Activated T-cell treated with anti-CD3 and anti-CD28 coated beads, Interleukin-2, amount 50 U/mL, for 24 hours (primary cell): Measurements from ENCODE around the gene SLC27A1.
A peak's percentile ranks its signal among the peaks of the same experiment; 100 is the strongest.
"Not testable (repeated sequence)": the region's sequence is repeated elsewhere in the genome, so short reads cannot be mapped to it uniquely, and the experiment has no call there.

Experiments
- DNase-seq: peaks from one replicate; pipeline ENCODE4 v3.0.0-alpha.2; 2020
- H3K27ac Mint-ChIP-seq: 2 replicates; pipeline ENCODE4 v1.8.0; 2020; ENCODE audit warnings: mild to moderate bottlenecking, mixed read lengths
- H3K27me3 Mint-ChIP-seq: 2 replicates; pipeline ENCODE4 v1.8.0; 2020; ENCODE audit warnings: mixed read lengths
- H3K36me3 Mint-ChIP-seq: 2 replicates; pipeline ENCODE4 v1.8.0; 2020; ENCODE audit warnings: low read depth, mixed read lengths
- H3K4me1 Mint-ChIP-seq: 2 replicates; pipeline ENCODE4 v1.8.0; 2020; ENCODE audit warnings: low read depth, mixed read lengths
- H3K4me3 Mint-ChIP-seq: 2 replicates; pipeline ENCODE4 v1.8.0; 2020; ENCODE audit warnings: mild to moderate bottlenecking, moderate library complexity, mixed read lengths
- H3K9me3 Mint-ChIP-seq: 2 replicates; pipeline ENCODE4 v1.8.0; 2020; ENCODE audit warnings: mixed read lengths

The SLC27A1 gene

DNA sequence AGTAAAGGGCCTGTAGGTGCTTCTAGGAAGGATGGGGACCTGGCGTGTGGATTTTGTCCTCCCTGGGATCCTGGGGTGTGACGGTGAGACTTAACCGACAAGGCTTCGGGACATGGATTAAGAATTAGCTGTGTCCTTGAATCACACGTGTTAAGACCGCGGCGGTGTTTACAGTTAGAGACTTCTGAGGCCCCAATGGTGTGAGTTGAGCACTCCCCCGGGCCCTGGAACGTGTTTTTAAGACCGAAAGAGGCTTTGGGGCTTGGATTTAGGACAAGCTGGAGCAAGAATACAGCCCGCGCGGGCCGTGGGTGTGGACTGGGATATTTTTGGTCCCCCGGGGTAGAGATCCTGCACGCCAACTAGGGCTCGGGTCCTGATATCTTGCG, 1.2 kb upstream of the SLC27A1 start:
- Mint-ChIP-seq H3K27me3 (no peaks in the 10 kb centered on the region), H3K4me3 (peak overlapping the region; percentile 80), H3K36me3 (no peaks in the 10 kb centered on the region), H3K9me3 (no peaks in the 10 kb centered on the region), H3K4me1 (peaks cover 32% of the 10 kb centered on the region), H3K27ac (peak overlapping the region; percentile 92)
- peak; percentile 56 for DNase-seq

- Mint-ChIP-seq H3K36me3 (no peaks in the 10 kb centered on the region), H3K4me3 (peak overlapping the region; percentile 80), H3K4me1 (peaks cover 32% of the 10 kb centered on the region), H3K9me3 (no peaks in the 10 kb centered on the region), H3K27ac (peak overlapping the region; percentile 92), H3K27me3 (no peaks in the 10 kb centered on the region)
- peak; percentile 90 for DNase-seq
These were observed 750 bp upstream of the SLC27A1 start for GRCh38 chr19:17469481-17470067.

DNA sequence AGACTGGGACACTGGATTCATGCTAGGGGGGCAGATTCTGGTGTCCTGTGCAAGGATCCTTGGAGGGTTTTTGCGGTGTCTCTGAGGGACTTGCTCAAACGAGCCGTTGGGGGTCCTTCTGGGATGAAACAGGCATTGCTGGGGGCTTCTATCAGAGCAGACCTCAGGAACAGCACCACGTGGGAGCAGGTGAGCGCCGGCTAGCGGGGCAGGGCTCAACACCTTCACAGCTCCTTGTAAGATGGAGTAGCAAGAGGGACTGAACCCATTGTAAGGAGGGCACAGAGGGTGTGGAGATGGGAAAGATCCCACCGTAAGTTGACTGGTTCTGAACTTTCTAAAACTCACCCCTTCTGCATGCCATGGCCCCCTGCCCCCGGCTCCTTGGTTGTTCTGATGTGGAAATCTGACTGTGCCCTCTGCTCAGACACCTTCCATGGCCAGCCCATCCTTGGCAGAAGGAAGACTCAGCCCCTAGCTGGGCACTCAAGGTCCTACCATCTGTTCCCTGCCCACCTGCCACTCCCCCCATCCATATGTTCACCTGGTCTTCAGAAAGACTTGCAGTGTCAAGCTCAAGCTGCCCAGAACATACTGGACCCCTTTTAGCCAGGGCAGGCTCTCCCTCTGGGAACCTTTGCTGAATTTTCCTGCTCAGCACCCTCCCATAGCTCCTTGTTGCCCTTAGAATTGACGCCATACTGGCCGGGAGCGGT, 1.2 kb downstream of the SLC27A1 start:
- H3K36me3 Mint-ChIP-seq, result no peaks in the 10 kb centered on the region
- no peak for DNase-seq
- no peaks in the 10 kb centered on the region for H3K27me3 Mint-ChIP-seq
- H3K4me1 Mint-ChIP-seq, result peaks cover 28% of the 10 kb centered on the region
- H3K27ac Mint-ChIP-seq, result no peak overlapping the region
- peak overlapping the region; percentile 80 for H3K4me3 Mint-ChIP-seq
- H3K9me3 Mint-ChIP-seq, result no peaks in the 10 kb centered on the region

DNA sequence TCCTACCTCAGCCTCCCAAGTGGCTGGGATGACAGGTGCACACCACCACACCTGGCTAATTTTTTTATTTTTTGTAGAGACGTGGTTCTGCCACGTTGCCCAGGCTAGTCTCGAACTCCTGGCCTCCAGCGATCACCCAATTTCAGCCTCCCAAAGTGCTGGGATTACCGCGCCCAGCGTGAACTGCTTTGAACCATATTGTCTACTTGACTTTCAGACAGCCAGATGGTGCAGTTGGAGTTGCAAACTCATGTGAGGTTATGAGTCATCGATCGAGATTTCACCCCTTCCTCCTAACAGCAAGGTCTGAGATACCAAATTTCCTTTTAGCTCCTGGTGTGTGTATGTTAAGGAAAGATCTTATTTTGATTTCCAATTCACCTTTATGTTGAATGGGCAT, 2.7 kb downstream of the SLC27A1 start:
- Mint-ChIP-seq H3K27me3 (no peaks in the 10 kb centered on the region), H3K4me3 (no peak overlapping the region), H3K4me1 (peaks cover 28% of the 10 kb centered on the region), H3K27ac (peak overlapping the region; percentile 36), H3K36me3 (no peaks in the 10 kb centered on the region), H3K9me3 (no peaks in the 10 kb centered on the region)
- no peak for DNase-seq

- H3K27ac Mint-ChIP-seq, H3K27me3 Mint-ChIP-seq, H3K9me3 Mint-ChIP-seq, H3K36me3 Mint-ChIP-seq, H3K4me3 Mint-ChIP-seq, DNase-seq: not testable (repeated sequence)
- H3K4me1 Mint-ChIP-seq, result peaks cover 15% of the 10 kb centered on the region
These were observed 4.8 kb downstream of the SLC27A1 start for GRCh38 chr19:17475011-17475540.

GRCh38 chr19:17475541-17476115, 5.3 kb downstream of the SLC27A1 start:
- H3K4me1 Mint-ChIP-seq, result peaks cover 15% of the 10 kb centered on the region
- H3K27ac Mint-ChIP-seq, result no peak overlapping the region
- H3K4me3 Mint-ChIP-seq, result no peak overlapping the region
- DNase-seq, result no peak
- H3K9me3 Mint-ChIP-seq, result no peaks in the 10 kb centered on the region
- no peaks in the 10 kb centered on the region for H3K27me3 Mint-ChIP-seq
- H3K36me3 Mint-ChIP-seq, result no peaks in the 10 kb centered on the region

DNA sequence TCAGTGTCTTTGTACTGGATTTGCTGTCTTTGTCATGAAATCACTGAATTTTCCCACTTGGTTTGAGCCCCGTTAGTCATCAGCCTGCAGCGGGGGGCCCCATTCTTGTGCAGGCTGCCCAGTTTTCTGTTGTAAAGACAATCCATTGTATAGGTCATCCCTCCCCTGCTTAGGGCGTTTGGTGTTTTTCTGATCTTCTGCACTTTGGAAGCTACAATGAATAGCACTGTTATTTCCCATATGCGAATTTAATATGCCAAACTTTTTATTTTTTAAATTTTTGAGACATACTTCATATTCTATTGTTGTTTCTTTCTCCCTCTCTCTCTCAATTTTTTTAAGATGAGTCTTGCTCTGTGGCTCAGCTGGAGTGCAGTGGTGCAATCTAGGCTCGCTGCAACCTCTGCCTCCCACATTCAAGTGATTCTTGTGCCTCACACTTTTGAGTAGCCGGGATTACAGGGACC, 9.0 kb downstream of the SLC27A1 start:
- no peak overlapping the region for H3K27ac Mint-ChIP-seq
- no peaks in the 10 kb centered on the region for H3K36me3 Mint-ChIP-seq
- no peaks in the 10 kb centered on the region for H3K4me1 Mint-ChIP-seq
- no peak overlapping the region for H3K4me3 Mint-ChIP-seq
- no peak for DNase-seq
- H3K9me3 Mint-ChIP-seq, result no peaks in the 10 kb centered on the region
- H3K27me3 Mint-ChIP-seq, result no peaks in the 10 kb centered on the region

- no peak overlapping the region for H3K4me3 Mint-ChIP-seq
- no peaks in the 10 kb centered on the region for H3K4me1 Mint-ChIP-seq
- no peaks in the 10 kb centered on the region for H3K27me3 Mint-ChIP-seq
- no peak overlapping the region for H3K27ac Mint-ChIP-seq
- no peaks in the 10 kb centered on the region for H3K9me3 Mint-ChIP-seq
- no peaks in the 10 kb centered on the region for H3K36me3 Mint-ChIP-seq
- no peak for DNase-seq
These were observed 11.7 kb downstream of the SLC27A1 start for GRCh38 chr19:17481986-17482385.

- no peaks in the 10 kb centered on the region for H3K27me3 Mint-ChIP-seq
- peaks cover 8% of the 10 kb centered on the region for H3K4me1 Mint-ChIP-seq
- H3K9me3 Mint-ChIP-seq, result no peaks in the 10 kb centered on the region
- no peak overlapping the region for H3K4me3 Mint-ChIP-seq
- no peak overlapping the region for H3K27ac Mint-ChIP-seq
- no peak for DNase-seq
- no peaks in the 10 kb centered on the region for H3K36me3 Mint-ChIP-seq
These were observed 12.7 kb downstream of the SLC27A1 start for GRCh38 chr19:17482877-17483604.

GRCh38 chr19:17483605-17484002, 13.3 kb downstream of the SLC27A1 start:
- H3K27me3 Mint-ChIP-seq, result no peaks in the 10 kb centered on the region
- no peak overlapping the region for H3K4me3 Mint-ChIP-seq
- DNase-seq, result no peak
- no peak overlapping the region for H3K27ac Mint-ChIP-seq
- H3K36me3 Mint-ChIP-seq, result no peaks in the 10 kb centered on the region
- H3K4me1 Mint-ChIP-seq, result peaks cover 14% of the 10 kb centered on the region
- no peaks in the 10 kb centered on the region for H3K9me3 Mint-ChIP-seq

GRCh38 chr19:17484520-17485185, 14.3 kb downstream of the SLC27A1 start:
- Mint-ChIP-seq H3K36me3 (no peaks in the 10 kb centered on the region), H3K27me3 (no peaks in the 10 kb centered on the region), H3K4me3 (no peak overlapping the region), H3K4me1 (peaks cover 23% of the 10 kb centered on the region), H3K9me3 (no peaks in the 10 kb centered on the region), H3K27ac (no peak overlapping the region)
- no peak for DNase-seq

GRCh38 chr19:17486545-17487240, 16.4 kb downstream of the SLC27A1 start:
- no peak overlapping the region for H3K4me3 Mint-ChIP-seq
- no peak for DNase-seq
- H3K27me3 Mint-ChIP-seq, result no peaks in the 10 kb centered on the region
- H3K36me3 Mint-ChIP-seq, result no peaks in the 10 kb centered on the region
- no peaks in the 10 kb centered on the region for H3K9me3 Mint-ChIP-seq
- peaks cover 35% of the 10 kb centered on the region for H3K4me1 Mint-ChIP-seq
- H3K27ac Mint-ChIP-seq, result no peak overlapping the region

- DNase-seq, result no peak
- Mint-ChIP-seq H3K9me3 (no peaks in the 10 kb centered on the region), H3K4me3 (peak overlapping the region; percentile 79), H3K27me3 (no peaks in the 10 kb centered on the region), H3K27ac (no peak overlapping the region), H3K4me1 (peaks cover 35% of the 10 kb centered on the region), H3K36me3 (no peaks in the 10 kb centered on the region)
These were observed 17.2 kb downstream of the SLC27A1 start for GRCh38 chr19:17487284-17488121.
